K562 (cell line): ENCODE measurements around the gene OPRL1. TPM values are rescaled to one million over a fixed set of nuclear protein-coding genes. Genes with fewer than 3 reads are reported as not detected.

Experiments used
- ATAC-seq: fragments of 200-7000 bp; cut with Tn5 transposase; 3 replicates; pipeline ENCODE4 v1.9.1; 2020; ENCODE audit warnings: moderate library complexity
- BruUV-seq: library from RNA; stranded (reverse); fragments of 400-500 nt; replicated peaks from 2 replicates; lab custom pipeline; 2021; lab: Mats Ljungman, UMichigan
- CTCF ChIA-PET: fragments of 300-600 bp; formaldehyde crosslinking; extraction: SDS; loops from one replicate; lab custom pipeline; 2021; ENCODE audit warnings: low intra/inter-chr PET ratio; lab: Yijun Ruan, JAX
- POLR2A ChIA-PET: fragments of 300-600, 350-650 bp; sonication (Branson Sonifier 250); formaldehyde crosslinking; extraction: SDS; loops from one replicate; lab custom pipeline; 2021; ENCODE audit warnings: antibody characterized with exemption, inconsistent platforms; lab: Yijun Ruan, JAX
- DNase-seq, 4 experiments: peaks; one replicate each; pipeline versions ENCODE4 v3.0.0 to v3.0.0-alpha.2; 2011 to 2018; ENCODE audit warnings: low spot score in 3 of 4, mixed read lengths in 3 of 4; ENCODE audit errors: extremely low read depth in 1 of 4
- FAIRE-seq: peaks from 2 replicates; lab custom pipeline; 2011; peaks lifted over from hg19 to GRCh38; lab: Jason Lieb, UNC
- H2AFZ ChIP-seq: 2 replicates; pipeline ENCODE4 v1.6.0; 2011; ENCODE audit warnings: low read depth, low read length, control low read depth, inconsistent platforms
- H3K27ac ChIP-seq: fragments of 200-600 bp; 3 replicates; pipeline ENCODE4 v1.8.0; 2011; ENCODE audit warnings: low read depth, mild to moderate bottlenecking, control low read depth, inconsistent platforms, low read length, moderate library complexity, mixed read lengths; ENCODE audit errors: extremely low read depth
- H3K27me3 ChIP-seq, 2 experiments: fragments of 300-600 bp in 1 of 2; 2 replicates in 1 of 2; 3 replicates in 1 of 2; pipeline versions ENCODE4 v1.6.0 to v1.8.0; 2011; ENCODE audit warnings: inconsistent platforms in 2 of 2, low read length in 2 of 2, mild to moderate bottlenecking in 1 of 2, mixed read lengths in 1 of 2, moderate library complexity in 1 of 2; ENCODE audit not compliant: control insufficient read depth in 2 of 2, insufficient read depth in 2 of 2
- H3K36me3 ChIP-seq: fragments of 300-600 bp; 3 replicates; pipeline ENCODE4 v1.8.0; 2011; ENCODE audit warnings: mild to moderate bottlenecking, low read length, inconsistent platforms; ENCODE audit not compliant: control insufficient read depth, insufficient read depth
- H3K4me1 ChIP-seq, 2 experiments: fragments of 200-600 bp in 1 of 2; replicated peaks in 1 of 2; 2 replicates in 1 of 2; 3 replicates in 1 of 2; pipeline versions ENCODE4 v1.5.1 to v1.8.0; 2011; ENCODE audit warnings: inconsistent platforms in 2 of 2, low read length in 2 of 2, mild to moderate bottlenecking in 1 of 2, mixed read lengths in 1 of 2, moderate library complexity in 1 of 2; ENCODE audit not compliant: control insufficient read depth in 2 of 2, insufficient read depth in 2 of 2
- H3K4me2 ChIP-seq: 2 replicates; pipeline ENCODE4 v1.6.1; 2011; ENCODE audit warnings: low read length, control low read depth, inconsistent platforms, mixed read lengths; ENCODE audit not compliant: insufficient read depth
- H3K4me3 ChIP-seq: fragments of 200-600 bp; sonication (generic), shearing (Covaris generic); 2 replicates; pipeline ENCODE4 v1.5.1; 2016; ENCODE audit warnings: control low read depth, inconsistent platforms
- H3K79me2 ChIP-seq: fragments of 200-600 bp; 3 replicates; pipeline ENCODE4 v1.8.0; 2011; ENCODE audit warnings: low read length, inconsistent platforms; ENCODE audit not compliant: control insufficient read depth, insufficient read depth
- H3K9ac ChIP-seq, 2 experiments: 2 replicates each; pipeline versions ENCODE4 v1.6.0 to v1.6.1; 2011; ENCODE audit warnings: low read depth in 2 of 2, low read length in 2 of 2, control low read depth in 1 of 2, inconsistent platforms in 1 of 2, mild to moderate bottlenecking in 1 of 2, mixed read lengths in 1 of 2; ENCODE audit not compliant: insufficient read depth in 1 of 2
- H3K9me1 ChIP-seq: one replicate; pipeline ENCODE4 v1.6.0; 2011; ENCODE audit warnings: inconsistent platforms, mild to moderate bottlenecking, low read length, moderate library complexity; ENCODE audit not compliant: control insufficient read depth, insufficient read depth
- H3K9me3 ChIP-seq: replicated peaks from 2 replicates; pipeline ENCODE4 v1.5.1; 2011; ENCODE audit warnings: low read depth, low read length, inconsistent platforms; ENCODE audit not compliant: control insufficient read depth, insufficient read depth
- H4K20me1 ChIP-seq: replicated peaks from 2 replicates; pipeline ENCODE4 v1.6.1; 2011; ENCODE audit warnings: low read length, inconsistent platforms, mixed read lengths; ENCODE audit not compliant: control insufficient read depth, insufficient read depth
- DMBX1 ChIP-seq: fragments of 250-450 bp; sonication (Bioruptor Pico); IDR thresholded peaks from 2 replicates; pipeline ENCODE4 v1.8.0; 2022; ENCODE audit warnings: inconsistent platforms, mild to moderate bottlenecking, moderate library complexity, borderline replicate concordance
- HNRNPL ChIP-seq: fragments of 200-400 bp; formaldehyde crosslinking; IDR thresholded peaks from 2 replicates; pipeline ENCODE4 v1.6.1; 2017; ENCODE audit warnings: low read depth, mild to moderate bottlenecking, low read length
- NCOA4 ChIP-seq: fragments of 450-650 bp; IDR thresholded peaks from 2 replicates; pipeline ENCODE4 v1.6.1; 2018; ENCODE audit warnings: mild to moderate bottlenecking; ENCODE audit not compliant: partially characterized antibody
- NELFE ChIP-seq: IDR thresholded peaks from 2 replicates; pipeline ENCODE4 v1.6.1; 2011; ENCODE audit warnings: mild to moderate bottlenecking; ENCODE audit not compliant: insufficient read depth, insufficient read length
- POLR2G ChIP-seq: fragments of 200-400 bp; formaldehyde crosslinking; IDR thresholded peaks from 2 replicates; pipeline ENCODE4 v1.6.1; 2017; ENCODE audit warnings: low read depth, mild to moderate bottlenecking, antibody characterized with exemption, low read length, moderate library complexity
- RBM22 ChIP-seq: fragments of 200-400 bp; formaldehyde crosslinking; IDR thresholded peaks from 2 replicates; pipeline ENCODE4 v1.6.1; 2018; ENCODE audit warnings: low read length, low read depth; ENCODE audit not compliant: poor library complexity, severe bottlenecking
- TCF7 ChIP-seq: sonication (generic); IDR thresholded peaks from 2 replicates; pipeline ENCODE4 v1.6.1; 2016; ENCODE audit warnings: antibody characterized with exemption, borderline replicate concordance
- U2AF1 ChIP-seq: fragments of 200-400 bp; formaldehyde crosslinking; optimal IDR thresholded peaks from 2 replicates; pipeline ENCODE3; 2017; ENCODE audit warnings: mild to moderate bottlenecking, low read depth, low read length, moderate library complexity
- ZNF444 ChIP-seq: fragments of 250-450 bp; sonication (Bioruptor Pico); IDR thresholded peaks from 2 replicates; pipeline ENCODE4 v1.4.0; 2020; ENCODE audit warnings: mild to moderate bottlenecking, moderate library complexity
- ZNF75A ChIP-seq: fragments of 450-650 bp; formaldehyde crosslinking; IDR thresholded peaks from 2 replicates; pipeline ENCODE4 v1.4.0; 2020; ENCODE audit warnings: mild to moderate bottlenecking
- ZSCAN29 ChIP-seq: fragments of 450-650 bp; IDR thresholded peaks from 2 replicates; pipeline ENCODE4 v1.6.1; 2017
- WGBS: fragments of 100-300 bp; shearing (Covaris generic); methylation state at CpG from one replicate; pipeline ENCODE4 v1.1.6; 2016; ENCODE audit warnings: low coverage, mixed read lengths; ENCODE audit not compliant: insufficient coverage; ENCODE audit errors: missing lambda C conversion rate; 5-methylcytosine and 5-hydroxymethylcytosine counted together
- in situ Hi-C: fragments of 300-500 bp; cut with MboI; formaldehyde crosslinking; loops from 4 replicates; pipeline ENCODE4 v1.15.0; 2018; ENCODE audit warnings: inconsistent platforms, mixed read lengths
- intact Hi-C: fragments of 100-400 bp; cut with micrococcal nuclease; formaldehyde crosslinking; loops from 2 replicates; pipeline ENCODE4 v1.14.2; 2022
- polyA plus RNA-seq, 8 experiments: library from polyadenylated mRNA; depleted of rRNA in 4 of 8; stranded (reverse) in 5 of 8; unstranded in 3 of 8; fragments of >200 nt; fragmentation: Nextera tagmentation in 2 of 8; fragmentation: Illumina TruSeq in 1 of 8; extraction: Ambion mirVana in 2 of 8; extraction: Trizol in 1 of 8; gene quantifications; 2 replicates each; pipeline versions ENCODE4 v1.2.1 to v1.2.3, GENCODE V29; 2011 to 2014; ENCODE audit warnings: inconsistent platforms in 1 of 8, missing spikeins in 1 of 8
- total RNA-seq, 7 experiments: library from RNA; depleted of rRNA in 6 of 7; stranded (reverse); fragments of >200 nt in 6 of 7; fragmentation: Illumina TruSeq in 2 of 7; extraction: Trizol in 2 of 7; gene quantifications; 2 replicates each; pipeline versions ENCODE4 v1.2.1 to v1.2.3, GENCODE V29; 2011 to 2021; ENCODE audit warnings: low replicate concordance in 1 of 7
- TF ChIP-seq, protein P1 (sequence below): fragments of 450-650 bp; IDR thresholded peaks from 2 replicates; pipeline ENCODE4 v1.6.1; 2018; ENCODE audit not compliant: partially characterized antibody

OPRL1 gene
- total and polyA plus RNA-seq, 9 of the 15 experiments (the other 6 are each of a cell fraction or from before 2014, with no cell fraction given) = 0.06 to 0.33 (median 0.11) TPM; not detected in 2

GRCh38 chr20:64039293-64040160 lies 40.4 kb upstream of the OPRL1 start:
- TSS peak; percentile 35 for BruUV-seq
- H3K27ac ChIP-seq = peak overlapping the region; percentile 83; the same call in 1 of the 3 replicates
- TF ChIP-seq NCOA4 (no peak), NELFE (no peak), DMBX1 (0 out of 2 replicates have a peak, but pooled peaks have one; percentile 12), POLR2G (no peak), ZNF75A (CRISPR knock-in tag) (no peak), TCF7 (no peak), ZSCAN29 (no peak), U2AF1 (no peak), ZNF444 (CRISPR knock-in tag) (no peak), RBM22 (no peak), HNRNPL (no peak)
- TF ChIP-seq, protein P1, sequence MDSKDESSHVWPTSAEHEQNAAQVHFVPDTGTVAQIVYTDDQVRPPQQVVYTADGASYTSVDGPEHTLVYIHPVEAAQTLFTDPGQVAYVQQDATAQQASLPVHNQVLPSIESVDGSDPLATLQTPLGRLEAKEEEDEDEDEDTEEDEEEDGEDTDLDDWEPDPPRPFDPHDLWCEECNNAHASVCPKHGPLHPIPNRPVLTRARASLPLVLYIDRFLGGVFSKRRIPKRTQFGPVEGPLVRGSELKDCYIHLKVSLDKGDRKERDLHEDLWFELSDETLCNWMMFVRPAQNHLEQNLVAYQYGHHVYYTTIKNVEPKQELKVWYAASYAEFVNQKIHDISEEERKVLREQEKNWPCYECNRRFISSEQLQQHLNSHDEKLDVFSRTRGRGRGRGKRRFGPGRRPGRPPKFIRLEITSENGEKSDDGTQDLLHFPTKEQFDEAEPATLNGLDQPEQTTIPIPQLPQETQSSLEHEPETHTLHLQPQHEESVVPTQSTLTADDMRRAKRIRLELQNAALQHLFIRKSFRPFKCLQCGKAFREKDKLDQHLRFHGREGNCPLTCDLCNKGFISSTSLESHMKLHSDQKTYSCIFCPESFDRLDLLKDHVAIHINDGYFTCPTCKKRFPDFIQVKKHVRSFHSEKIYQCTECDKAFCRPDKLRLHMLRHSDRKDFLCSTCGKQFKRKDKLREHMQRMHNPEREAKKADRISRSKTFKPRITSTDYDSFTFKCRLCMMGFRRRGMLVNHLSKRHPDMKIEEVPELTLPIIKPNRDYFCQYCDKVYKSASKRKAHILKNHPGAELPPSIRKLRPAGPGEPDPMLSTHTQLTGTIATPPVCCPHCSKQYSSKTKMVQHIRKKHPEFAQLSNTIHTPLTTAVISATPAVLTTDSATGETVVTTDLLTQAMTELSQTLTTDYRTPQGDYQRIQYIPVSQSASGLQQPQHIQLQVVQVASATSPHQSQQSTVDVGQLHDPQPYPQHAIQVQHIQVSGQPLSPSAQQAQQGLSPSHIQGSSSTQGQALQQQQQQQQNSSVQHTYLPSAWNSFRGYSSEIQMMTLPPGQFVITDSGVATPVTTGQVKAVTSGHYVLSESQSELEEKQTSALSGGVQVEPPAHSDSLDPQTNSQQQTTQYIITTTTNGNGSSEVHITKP = peak; percentile 38
- in situ Hi-C loops = no loop called here
- no peaks in the 10 kb centered on the region for H4K20me1 ChIP-seq
- peak; percentile 11 for ATAC-seq
- H3K79me2 ChIP-seq = no peaks in the 10 kb centered on the region; the same call in 2 of the 3 replicates
- H3K9ac ChIP-seq = peak overlapping the region; percentile 69 to 92; a peak in 3 of 4 replicates
- intact Hi-C loops = loop anchor here (2.0 to 5.0 kb wide), 3 partner anchors 15 to 502 kb away; partner anchors contain the start of gene PTK6
- FAIRE-seq = peak; percentile 32
- no peaks in the 10 kb centered on the region for H3K27me3 ChIP-seq
- ChIA-PET CTCF (interaction anchor here (1.0 to 2.1 kb wide), 3 partner anchors 58 to 501 kb away, joined by 3 to 16 read pairs (median 4); partner anchors contain the start of gene PRPF6), POLR2A (interaction anchor here (0.6 to 2.0 kb wide), 7 partner anchors 7 to 216 kb away, joined by 3 to 14 read pairs (median 3); partner anchors contain the start of gene PCMTD2)
- peaks cover 8% of the 10 kb centered on the region; the same call in 1 of the 3 replicates for H3K36me3 ChIP-seq
- WGBS = 22% methylated on average over 12 of the region's 17 CpGs
- peaks cover 5% of the 10 kb centered on the region for H3K9me1 ChIP-seq
- no peaks in the 10 kb centered on the region for H3K9me3 ChIP-seq
- peak overlapping the region; percentile 96 for H2AFZ ChIP-seq
- peak overlapping the region; percentile 51 for H3K4me3 ChIP-seq
- peak overlapping the region; percentile 74; the same call in 1 of the 2 replicates for H3K4me2 ChIP-seq
- peak in 2 of 4 experiments; percentile 22 to 28 for DNase-seq
- peaks cover 37 to 82% of the 10 kb centered on the region in 2 experiments for H3K4me1 ChIP-seq
